Midbrain (tissue), 1 donor: ENCODE measurements around the gene CACNA2D2.

Experiments
- DNase-seq: peaks from one replicate; lab custom pipeline; 2025; lab: John Stamatoyannopoulos, UW

Gene CACNA2D2

DNA sequence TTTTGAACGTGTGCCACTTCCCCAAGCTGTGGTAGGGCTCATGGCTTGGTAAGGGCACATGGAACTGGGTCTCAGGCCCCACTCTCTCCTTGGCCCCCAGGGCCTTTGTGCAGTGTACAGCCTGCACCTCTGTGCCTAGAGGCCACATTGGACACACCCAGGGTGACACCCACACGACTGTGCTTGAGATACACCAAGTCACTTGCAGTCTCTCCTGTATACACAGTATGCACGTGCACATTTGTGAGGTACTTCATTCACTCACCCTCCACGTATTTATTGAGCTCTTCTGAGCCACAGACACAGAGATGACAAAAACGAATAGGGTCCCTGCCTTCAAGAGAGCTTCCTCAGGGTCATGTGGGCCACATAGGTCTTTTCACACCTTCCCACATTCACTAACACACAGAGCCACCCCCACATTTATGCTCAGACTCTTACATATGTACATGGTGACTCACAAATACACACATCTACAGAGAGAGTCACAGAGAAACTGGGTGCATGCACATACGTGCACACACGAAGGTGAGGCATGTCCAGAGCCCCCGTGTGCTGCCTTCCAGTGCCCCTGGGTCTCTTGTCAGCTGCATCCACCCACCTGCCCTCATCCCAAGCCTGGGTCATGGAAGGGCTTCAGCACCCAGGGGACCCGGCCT, 134.3 kb downstream of the CACNA2D2 start:
- no peak for DNase-seq

DNA sequence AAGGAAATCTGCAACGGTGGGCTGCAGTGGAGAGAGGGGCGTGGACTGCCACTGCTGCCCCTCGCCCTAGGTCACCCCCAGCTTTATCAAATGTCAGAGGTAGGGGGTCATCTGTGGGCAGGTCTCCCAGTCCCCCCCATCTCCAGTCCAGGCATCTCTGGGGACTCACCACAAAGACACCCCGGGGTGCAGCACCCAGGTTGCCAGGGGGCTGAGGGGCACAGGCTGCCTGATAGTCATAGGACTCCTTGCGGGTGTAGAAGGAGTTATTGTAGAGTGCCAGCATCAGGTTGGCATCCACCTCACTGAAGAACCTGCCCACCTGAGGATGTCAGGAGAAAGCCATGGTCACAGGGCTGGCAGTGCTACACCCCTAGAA, 137.6 kb downstream of the CACNA2D2 start:
- no peak for DNase-seq

DNA sequence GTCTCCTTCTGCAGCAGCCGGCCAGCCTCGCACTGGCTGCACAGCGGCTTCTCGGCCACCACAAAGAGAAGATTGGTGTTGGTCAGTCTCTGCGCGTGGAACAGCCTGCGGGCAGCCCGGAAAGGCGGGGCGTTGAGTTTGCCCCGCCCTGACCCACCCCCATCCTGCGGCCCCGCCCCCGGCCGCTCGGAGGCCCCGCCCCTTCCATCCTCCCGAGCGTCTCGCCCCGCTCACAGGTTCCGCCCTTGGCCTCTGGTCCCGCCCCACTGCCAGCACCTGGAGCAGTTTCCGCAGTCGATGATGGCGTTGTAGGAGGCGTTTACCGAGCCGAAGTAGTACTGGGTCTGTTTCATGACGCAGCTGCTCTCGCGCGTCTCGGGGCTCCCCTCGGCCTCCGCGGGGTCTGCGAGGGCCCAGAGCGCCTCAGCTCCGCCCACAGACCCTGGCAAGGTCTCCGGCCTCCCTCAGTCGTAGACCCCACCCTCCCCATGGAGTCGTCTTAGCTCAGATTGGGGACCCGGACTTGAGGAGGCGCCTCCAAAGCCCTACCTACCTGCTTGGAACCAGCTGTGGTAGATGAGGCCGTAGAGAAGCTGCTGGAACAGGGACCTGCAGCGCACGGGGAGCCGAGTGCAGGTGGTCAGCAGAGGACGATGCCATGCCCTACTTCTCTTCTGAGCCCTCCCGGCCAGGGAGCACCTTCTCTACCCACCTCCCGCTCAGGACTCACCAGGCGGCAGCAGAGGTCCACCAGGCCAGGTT, 138.2 kb downstream of the CACNA2D2 start:
- peak; percentile 53 for DNase-seq

DNA sequence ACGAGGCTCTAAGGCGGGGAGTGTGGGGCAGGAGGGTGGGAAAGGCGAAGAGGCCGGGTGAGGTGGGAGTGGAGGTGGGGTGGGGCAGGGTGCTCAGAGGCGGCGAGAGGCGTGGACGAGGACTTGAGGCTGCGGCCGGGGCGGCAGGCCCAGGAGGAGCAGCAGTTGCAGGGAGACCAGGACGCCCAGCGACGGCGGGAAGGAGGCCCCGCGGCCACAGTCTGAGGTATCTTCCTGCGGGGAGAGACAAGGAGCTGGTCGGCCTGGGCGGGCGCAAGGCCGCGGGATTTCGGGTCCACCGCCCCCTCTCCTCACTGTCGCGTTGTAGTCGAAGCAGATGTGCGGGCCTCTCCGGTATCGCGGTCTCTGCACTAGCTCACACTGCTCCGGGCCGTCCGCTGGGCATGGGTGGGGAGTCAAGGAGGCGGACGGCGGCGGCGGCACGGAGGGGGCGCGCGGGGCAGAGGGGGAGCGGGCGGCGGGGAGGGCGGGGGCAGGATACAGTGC, 138.8 kb downstream of the CACNA2D2 start:
- no peak for DNase-seq

DNA sequence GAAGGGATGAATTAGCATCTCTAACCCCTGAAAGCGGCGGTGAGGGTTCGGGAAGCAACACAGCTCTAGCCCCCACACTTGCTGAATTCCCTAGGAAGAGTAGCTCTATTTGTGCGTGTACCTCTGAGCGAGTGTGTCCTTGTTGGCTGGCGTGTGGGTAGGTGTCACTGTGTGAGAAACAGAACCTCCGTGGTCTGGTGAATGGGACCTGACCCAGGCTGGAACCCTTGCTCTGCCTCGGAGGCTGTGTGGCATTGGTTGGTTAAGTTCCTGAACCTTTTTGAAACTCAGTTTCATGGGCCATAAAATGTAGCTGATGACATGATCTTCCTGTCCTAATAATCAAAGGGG, 143.7 kb downstream of the CACNA2D2 start:
- no peak for DNase-seq

DNA sequence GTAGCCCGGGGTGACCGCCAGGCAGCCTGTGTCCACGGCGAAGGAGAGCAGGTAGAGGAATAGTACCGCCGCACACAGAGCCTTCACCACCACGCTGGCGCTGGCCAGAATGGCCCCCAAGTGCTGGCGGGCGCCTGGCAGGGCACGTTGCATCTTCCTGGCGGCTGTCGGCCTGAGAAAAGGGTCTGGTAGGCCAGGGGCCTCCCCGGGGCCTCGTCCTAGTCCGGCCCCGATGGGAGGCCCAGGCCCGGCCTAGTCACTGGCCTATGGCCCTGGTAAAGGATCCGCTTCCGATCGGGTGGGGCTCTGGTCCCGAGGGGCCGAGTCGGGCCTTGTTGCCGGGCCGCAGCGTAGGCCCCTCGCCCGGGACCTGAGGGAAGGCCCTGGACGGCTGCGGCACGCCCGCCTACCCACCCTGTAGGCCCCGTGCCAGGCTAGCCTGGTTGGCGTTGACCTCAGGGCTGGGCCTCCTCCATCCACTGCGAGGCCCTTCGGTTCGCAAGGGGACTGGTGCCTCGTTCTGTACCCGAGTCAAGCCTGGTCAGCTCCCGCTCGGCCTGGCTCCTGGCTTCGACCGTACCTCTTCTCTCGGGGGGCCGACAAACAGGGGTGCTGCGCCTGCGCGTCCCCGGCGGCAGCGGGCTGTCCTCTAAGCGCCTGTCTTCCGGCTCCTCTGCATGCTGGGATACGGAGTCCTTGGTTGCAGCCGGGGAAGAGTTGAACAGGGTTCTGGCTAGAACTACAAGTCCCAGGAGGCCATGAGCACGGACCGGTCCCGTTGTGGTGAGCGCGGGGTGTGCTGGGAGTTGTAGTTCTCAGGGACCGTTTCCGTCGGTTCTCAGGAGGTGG, 144.3 kb downstream of the CACNA2D2 start, which contains the start of gene TMEM115:
TSS of gene TMEM115 (minus strand) at position 611 of the 849 bp plus-strand sequence. CDS start at position 153, 458 bp downstream.
- DNase-seq = peak; percentile 99

DNA sequence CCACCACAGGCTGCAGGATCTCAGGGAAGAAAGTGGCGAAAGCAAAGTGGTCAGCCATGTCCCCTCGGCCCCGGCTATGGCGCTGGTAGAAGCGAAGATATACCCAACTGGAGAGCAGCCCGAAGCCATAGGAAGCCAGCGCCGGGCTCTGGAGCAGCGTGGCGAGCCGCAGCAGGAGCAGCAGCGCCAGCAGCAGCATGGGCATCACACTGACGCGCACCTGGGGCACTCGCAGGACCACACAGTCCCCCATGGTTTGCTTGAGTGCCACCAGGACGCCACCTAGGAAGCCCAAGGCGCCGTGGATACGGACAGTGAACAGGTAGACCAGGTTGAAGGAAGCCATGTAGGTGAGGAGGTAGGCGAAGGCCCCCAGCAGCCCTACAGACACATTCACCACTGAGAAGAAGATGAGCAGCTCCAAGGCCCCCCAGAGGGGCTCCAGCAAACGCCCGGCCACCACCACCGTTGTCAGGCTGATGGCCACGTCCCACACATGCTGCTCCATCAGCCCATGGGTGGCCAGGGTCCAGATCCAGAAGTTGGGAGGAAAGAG, 145.0 kb downstream of the CACNA2D2 start:
- DNase-seq = no peak

DNA sequence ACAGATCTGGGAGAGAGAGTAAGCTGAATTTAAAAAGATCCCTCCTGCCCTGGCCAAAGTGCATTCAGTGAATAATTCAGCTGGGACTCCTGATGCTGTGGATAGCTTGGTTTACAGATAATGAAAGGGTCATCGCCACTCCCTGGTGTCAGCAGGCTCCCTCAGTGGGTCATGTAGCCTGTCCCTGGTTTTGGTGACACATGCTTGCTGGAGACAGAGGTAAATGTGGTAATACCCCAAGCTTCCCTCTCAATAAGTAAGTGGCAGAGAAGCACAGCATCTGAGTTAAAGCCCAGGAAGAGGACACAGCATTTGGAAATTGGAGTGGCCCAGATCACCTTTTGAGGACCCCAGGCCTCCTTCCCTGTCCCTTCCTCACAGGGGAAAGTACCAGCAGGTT, 146.0 kb downstream of the CACNA2D2 start:
- no peak for DNase-seq

DNA sequence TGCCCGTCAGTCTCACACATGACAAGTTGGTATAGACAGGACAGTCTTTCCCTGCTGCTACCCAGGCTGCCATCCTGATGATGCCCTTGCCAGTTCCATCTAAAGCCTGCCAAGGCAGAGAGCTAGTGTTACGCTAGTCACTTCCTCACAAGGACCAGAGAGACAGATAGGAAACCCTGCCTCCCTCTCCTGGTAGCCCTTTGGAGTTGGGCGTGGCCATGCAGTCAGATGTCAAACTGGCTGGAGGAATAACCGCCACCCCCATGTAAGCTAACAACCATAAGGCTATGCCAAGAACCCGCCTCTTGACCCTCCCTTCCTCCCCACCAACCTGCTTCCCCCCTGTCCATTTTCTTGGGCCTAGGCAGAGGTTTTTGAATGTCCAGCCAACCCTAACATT, 146.9 kb downstream of the CACNA2D2 start:
- DNase-seq = no peak

DNA sequence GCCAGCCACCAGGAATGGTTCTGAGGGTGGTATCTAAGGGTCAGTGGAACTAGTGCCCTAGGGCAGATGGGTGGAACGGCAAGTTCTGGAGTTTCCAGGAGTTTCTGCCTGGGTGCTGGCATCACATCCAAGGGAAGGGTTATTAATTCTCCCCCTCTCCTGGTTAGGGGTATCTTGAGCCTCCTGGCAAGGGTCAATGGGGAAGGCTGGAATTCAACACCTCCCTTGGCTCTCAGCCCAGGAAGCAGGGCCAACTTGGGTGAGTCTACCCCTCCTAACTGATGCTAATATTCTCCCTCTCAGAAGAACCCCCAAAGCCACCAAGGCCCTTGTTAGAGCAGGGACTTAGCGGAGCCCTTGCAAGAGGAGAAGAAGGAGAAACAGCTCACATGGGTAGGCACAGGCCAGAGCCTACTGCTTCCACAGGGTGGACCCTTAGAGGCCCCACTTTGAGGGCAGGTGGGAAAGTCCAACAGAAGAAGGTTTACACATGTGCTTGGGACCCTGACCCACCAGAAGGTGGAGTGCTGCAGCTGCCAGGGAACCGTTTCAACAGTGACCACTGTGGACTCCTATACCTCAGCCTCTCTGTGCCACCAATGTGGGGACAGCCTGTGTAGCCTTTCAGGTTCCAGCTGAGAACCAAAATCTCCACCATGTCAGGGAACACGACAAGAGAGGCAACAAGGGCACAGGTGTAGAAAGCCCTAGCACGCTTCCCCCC, 147.4 kb downstream of the CACNA2D2 start:
- DNase-seq = no peak

DNA sequence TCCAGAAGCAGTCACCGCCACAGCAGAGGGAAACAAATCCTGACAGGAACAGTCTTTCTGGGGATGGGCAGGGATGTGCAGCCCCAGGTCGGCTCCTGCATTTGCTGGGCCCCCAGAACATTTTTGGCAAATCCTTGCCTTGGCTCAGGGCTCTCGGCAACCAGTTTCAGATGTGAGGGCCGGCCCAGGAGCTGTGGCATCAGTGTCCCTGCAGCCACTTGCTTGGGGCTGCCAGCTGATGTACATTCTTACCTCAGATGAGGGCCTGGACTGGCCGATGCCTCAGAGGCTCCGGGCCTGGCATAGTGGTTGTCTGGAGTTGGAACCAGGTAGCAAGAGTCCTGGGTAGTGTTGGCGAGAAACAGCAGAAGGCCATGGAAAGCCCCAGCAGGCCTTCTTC, 148.6 kb downstream of the CACNA2D2 start:
- no peak for DNase-seq

DNA sequence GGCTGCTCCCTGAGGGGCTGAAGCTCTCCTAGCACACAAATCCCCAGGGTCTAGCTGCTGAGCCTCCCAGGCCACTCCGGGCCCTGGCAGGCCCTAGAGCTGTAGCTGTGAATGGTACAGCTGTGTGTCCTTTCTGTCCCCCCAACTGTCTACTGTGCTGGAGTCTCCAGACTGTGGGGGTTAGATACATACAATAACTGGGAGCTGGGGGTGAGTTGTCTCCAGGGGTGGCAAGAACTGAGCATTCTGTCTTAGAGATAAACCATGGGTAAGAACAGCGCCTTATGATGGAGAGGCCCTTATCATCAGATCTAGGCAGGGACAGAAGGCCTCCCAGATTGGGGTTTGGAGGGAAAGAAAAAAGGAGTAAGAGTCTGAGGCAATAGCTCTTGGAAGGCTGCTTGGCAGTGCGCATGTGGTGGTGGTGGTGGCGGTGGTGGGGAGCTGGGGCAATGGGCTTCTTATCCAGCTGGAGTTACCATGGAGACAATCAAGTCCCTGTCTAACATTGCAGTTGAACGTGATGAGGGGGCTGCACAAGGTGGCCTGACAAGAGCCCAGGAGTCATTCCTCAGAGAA, 149.2 kb downstream of the CACNA2D2 start:
- no peak for DNase-seq

DNA sequence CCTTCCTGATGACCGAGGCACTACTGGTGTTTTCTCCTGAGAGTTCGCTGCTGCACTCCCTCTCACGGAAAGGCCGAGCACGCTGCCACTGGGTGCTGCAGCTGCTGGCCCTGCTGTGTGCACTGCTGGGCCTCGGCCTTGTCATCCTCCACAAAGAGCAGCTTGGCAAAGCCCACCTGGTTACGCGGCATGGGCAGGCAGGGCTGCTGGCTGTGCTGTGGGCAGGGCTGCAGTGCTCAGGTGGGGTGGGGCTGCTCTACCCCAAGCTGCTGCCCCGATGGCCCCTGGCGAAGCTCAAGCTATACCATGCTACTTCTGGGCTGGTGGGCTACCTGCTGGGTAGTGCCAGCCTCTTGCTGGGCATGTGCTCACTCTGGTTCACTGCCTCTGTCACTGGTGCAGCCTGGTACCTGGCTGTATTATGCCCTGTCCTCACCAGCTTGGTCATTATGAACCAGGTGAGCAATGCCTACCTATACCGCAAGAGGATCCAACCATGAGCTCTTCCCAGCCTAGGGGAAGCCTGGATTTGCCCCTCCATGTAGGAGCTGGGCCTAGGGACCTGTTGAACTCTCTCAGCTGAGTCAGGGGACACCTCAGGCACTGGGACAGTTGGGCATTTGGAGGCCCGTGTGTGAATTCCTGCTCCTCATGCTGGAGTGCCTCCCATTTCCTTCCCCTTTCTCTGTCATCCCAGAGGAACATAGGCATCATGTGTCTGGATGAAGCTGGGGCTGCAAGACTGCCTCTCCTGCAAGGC, 150.0 kb downstream of the CACNA2D2 start:
- DNase-seq = no peak

DNA sequence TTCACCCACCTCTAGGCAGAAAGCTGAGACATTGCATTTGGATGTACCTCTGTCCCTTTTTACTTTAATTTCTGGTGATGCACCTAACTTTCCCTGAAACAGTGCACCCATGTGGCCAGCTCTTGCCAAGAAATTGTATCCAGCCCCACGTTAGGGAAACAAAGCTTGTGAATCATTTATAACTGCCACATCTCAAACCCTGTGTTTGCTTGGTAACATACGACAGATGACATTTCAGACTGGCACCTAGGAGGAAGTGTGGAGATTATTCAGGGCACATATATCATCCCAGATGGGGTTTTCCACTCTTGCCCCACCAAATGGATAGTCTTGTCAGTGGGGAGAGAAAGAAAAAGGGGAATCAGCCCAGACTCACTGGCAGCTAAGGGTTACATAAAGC, 150.7 kb downstream of the CACNA2D2 start:
- DNase-seq = no peak

DNA sequence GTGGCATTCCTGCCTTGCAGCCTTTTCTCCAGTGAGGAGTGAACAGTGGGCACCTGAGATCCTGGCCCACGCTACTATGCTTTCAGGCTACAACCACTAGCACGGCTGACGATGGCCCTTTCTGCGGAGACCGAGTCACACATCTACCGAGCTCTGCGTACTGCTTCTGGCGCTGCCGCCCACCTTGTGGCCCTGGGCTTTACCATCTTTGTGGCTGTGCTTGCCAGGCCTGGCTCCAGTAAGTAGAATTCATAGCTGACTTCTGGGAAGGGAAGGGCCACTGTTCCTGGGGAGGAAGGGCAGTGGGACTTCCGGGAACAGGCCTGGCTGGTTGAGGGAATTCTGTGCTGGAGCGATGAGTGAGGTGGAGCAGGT, 152.1 kb downstream of the CACNA2D2 start:
- DNase-seq = no peak

DNA sequence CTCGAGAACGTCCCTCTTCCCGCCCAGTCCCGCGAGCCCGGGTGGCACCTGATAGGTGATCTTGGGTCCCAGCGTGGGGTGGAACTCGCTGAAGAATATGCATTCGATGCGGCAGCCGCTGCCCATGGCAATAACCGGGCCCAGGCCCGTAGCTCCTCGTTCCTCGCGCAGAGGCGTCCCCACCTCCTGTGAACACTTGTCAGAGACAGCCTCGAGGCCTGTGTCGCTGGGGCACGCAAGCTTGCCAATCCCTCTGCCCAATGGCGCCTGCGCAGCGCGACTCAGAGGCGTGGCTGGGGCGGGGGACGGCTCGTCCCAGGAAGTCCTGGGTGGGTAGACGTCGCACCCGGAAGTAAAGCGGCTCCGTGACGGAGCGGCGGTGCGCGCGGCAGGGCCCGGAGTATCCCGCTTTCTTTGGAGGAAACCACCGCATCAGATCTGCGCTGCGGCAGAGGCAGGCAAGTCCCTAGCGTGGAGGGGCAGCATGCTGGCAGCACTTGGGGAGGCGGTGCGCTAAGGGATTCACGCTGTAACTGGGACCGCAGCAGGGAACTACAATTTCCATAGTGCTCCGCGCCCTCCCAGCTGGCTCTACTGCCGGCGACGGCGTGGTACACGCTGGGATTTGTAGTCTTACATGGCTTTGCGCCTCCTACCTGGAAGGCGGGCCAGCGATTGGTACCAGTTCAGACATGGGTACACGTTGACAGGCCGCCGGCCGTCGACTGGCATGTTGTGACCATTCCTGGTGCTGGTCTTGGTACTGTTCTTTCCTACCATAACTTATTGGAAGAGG, 152.7 kb downstream of the CACNA2D2 start, which contains the start of the genes CYB561D2 and NPRL2:
TSS of gene CYB561D2 (plus strand) at position 336 of the 796 bp plus-strand sequence. CDS start 572 bp downstream, outside the sequence.
TSS of gene NPRL2 (minus strand) at position 249 of the 796 bp plus-strand sequence. CDS start at position 126, 123 bp downstream.
- DNase-seq = peak; percentile 98

DNA sequence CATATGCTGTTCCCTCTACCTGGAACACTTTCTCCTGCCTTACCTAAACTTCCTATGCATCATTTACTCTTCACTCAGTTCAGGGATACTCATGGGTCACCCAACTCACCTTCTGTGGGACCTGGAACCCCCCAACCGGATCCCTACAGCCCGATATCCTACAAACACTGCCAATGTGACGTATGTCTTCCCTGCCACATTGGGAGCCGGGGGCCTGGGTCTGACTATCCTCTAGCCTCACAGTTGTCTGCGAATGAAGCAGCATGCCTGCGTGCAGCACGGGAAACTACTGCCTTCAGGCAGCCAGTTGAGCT, 153.3 kb downstream of the CACNA2D2 start:
- DNase-seq = no peak

DNA sequence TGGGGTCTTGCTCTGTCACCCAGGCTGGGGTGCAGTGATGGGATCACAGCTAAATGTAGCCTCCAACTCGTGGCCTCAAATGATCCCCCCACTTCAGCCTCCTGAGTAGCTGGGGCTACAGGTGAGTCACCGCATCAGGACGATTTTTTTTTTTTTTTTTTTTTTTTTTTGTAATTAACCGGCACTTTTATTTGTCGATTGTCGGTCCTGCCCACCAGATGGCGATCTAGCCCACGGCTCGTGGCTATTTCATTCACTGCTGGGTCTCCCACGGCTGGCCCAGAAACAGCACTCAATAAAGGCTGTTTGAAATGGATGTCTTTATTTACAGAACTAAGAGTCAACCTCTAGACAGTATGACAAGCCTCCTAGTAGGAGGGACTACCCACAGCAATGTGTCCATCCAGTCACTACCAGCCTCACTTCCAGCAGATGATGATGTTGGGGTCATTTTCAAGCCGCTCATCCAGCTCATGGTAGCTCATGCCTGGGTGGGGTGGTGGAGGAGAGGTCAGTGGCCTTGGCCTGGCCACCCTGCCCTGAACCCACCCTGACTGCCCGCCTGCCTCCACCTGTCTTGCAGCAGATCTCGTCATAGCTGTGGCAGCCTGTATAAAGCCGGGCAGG, 156.1 kb downstream of the CACNA2D2 start:
- DNase-seq = peak; percentile 56
